Measurements from ENCODE around the gene IL1RAPL2.

DNA sequence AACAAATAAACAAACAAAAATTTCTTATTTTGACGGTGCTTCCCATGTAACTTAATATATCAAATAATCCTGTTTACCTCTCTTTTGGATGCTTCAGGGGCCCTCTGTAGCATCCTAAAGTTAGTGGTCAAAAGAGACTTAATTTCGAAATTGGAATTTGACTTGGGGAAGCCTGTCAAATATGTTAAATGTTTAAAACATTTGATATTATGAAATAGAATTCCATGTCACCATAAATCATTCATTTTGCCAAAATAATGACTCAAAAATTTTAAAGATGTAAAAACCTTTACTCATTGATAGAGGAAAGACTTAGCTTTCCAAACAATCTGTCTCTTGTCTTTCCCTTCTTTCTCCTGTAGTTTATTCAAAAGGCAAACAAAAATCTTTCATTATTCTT lies 675.1 kb downstream of the IL1RAPL2 start:
- TF ChIP-seq EZH2phosphoT487 (IDR thresholded peaks at IDR 0.05; ENCODE audit: low read depth) (no peak), CTCF (IDR thresholded peaks at IDR 0.05; ENCODE audit: low read depth, low read length) (no peak)

Data from OCI-LY3 (cell line).